ENCODE results near the gene CACTIN.
"Not testable (repeated sequence)": the region's sequence is repeated elsewhere in the genome, so short reads cannot be mapped to it uniquely, and the experiment has no call there.

Gene CACTIN

GRCh38 chr19:3661284-3662238 is 35.0 kb upstream of the CACTIN start:
- DNase-seq: no peak

DNA sequence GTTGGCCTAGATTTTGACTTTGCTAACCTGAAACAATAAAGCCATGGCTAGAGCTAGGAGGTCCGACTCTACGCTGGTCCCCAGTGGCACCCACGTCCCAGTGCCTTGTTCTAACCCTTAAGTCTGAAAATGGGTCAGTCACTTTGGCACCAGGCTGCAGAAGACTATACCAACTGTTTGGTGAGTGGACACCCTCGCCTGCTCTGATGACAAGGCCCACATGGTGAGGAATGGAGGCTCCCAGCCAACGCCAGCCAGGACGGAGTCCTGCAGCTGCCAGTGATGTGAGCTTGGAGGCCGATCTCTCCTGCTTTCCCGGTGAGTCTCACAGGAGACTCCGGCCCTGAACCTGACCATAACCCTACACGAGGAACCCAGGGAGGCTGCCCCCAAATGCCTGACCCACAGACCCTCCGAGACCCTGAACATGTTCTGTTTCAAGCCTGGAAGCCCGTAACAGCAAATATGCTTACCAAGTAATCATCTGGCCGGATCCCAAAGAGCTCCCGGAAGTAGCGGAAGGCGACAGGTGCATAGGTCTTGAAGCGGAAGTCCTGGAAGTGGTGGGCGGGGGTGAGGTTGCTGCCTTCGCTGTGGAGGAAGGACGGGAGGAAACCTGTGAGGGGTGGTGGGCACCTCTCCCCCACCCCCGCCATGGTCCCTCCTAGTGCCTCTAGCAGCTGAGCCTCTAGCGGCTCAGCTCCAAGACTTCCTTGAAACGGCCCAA is 34.1 kb upstream of the CACTIN start:
- DNase-seq: no peak

GRCh38 chr19:3659746-3660112 is 33.1 kb upstream of the CACTIN start:
- DNase-seq: no peak

GRCh38 chr19:3658870-3659745 is 32.5 kb upstream of the CACTIN start:
- no peak for DNase-seq

DNA sequence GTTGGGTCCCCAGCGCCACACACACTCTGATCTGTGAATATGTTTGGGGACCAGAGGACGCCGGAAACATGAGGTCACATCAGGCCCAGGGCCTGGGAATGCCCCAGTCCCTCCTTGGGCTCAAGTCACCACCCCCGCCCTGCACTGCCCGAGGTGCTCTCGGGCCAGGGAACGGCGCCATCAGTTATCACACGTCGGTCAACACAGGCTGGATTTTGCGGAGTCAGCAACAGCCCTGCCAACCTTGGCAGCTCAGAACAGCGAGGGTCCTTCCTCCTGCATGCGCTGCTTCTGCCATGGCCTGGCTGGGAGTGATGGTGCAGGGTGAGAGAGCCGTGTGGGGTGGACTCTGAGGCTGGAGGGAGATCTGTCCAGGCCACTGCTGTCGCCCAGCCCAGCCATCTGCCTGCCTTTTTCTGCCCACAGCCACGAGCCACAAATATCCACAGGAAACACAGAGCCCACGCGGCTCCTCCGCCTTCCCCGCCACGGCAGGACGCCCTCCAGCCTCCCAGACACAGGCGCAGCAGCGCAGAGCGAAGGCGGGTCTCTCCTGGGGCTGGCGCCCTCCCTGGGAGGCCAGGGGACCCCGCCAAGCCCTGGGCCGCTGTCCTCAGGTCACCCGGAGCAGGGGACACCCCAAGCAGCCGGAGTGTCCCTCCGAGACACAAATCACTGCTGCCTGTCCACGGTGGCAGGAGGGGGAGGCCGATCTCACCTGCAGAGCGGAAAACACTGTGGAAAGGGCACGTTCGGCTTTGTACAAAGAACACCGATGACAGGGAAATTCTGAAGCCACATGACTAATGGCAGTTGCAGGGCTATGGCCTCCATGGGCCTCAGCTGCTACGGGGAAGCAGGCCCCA is 31.6 kb upstream of the CACTIN start:
- no peak for DNase-seq

DNA sequence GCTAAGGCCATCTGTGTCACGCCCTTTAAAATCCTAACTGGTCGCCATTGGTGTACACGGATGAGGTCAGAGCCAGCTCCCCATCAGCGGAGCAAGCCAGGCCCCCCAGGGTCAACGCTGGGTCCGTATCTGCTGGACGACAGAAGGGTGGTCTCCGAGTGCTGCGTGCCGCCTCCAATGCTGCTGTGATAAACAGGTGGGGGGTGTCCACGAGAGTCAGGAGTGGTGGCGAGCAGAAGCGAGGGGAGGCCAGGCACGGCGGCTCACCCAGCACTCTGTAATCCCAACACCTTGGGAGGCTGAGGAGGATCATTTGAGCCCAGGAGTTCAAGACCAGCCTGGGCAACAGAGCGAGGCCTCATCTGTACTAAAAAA is 30.8 kb upstream of the CACTIN start:
- DNase-seq: no peak

GRCh38 chr19:3656747-3657394 is 30.3 kb upstream of the CACTIN start:
- no peak for DNase-seq

DNA sequence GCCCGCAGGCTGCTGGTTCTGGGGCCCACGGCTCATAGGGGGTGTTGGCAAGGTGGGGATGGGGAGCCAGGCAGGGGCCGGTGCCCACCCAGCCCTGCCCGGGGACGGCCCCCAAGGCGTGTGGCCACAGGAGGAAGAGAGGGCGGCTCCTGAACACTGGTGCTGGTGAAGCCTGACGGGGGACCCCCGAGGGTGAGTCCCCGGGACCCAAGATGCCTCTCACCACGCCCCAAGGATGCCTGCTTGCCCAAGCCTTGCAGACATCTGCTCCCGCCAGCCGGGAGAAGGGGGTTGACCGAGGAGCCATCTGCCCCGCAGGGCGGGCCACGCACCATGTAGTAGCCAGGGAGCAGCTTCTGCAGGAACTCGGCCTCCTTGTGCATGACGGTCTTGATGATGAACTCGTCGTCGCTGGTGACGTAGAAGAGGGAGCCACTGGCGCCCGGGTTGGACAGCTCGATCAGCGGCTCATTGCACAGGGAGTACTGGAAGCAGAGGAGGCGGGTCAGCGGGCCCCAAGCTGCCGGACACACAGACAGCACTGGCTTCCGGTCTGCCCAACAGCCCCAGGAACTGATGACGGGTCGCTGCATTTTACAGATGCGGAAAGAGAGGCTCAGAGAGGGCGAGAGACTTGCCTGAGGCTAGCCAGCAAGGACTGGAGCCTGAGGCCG is 29.6 kb upstream of the CACTIN start:
- no peak for DNase-seq

GRCh38 chr19:3655402-3656072 is 28.9 kb upstream of the CACTIN start:
- DNase-seq: no peak

- DNase-seq: no peak
These were observed 27.4 kb upstream of the CACTIN start for GRCh38 chr19:3653865-3654513.

GRCh38 chr19:3653081-3653795 is 26.6 kb upstream of the CACTIN start:
- no peak for DNase-seq

DNA sequence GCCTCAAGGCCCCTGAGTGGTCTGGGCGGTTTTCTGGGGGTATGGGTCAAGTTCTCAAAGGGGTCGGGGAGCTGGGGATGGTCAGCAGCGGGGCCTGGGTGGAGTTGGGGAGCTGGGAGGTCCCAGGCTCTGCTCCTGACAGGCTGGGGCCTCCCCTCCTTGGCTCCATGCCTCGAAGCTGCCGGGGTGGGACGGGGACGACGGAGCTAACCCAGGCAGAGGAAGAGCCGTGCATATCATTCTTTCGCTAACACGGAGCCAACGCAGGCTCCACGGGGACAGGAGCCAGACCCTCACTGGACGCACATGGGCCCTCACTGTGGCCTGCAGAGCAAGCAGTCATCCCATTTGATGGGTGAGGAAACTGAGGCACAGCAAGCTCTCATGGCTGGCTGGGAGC is 25.8 kb upstream of the CACTIN start:
- DNase-seq: no peak

GRCh38 chr19:3651684-3652083 is 25.1 kb upstream of the CACTIN start:
- no peak for DNase-seq

DNA sequence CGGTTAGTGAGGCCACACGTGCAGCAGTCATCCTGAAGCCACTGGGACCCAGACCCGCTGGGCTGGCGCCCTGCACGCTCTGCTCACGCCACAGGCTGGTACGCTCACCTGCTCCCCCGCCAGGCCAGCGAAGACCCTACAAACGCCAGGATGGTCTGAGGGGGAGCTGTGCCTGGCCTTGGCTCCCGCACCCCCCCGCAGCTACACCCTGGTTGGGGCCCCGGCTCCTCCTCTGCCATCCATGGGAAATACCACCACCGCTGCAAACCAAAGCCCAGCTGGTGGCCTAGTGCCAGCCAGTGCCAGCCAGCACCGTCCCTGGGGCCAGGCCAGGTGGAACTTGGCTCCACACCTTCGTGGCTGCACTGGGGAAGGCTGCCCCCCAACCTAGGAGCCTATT is 23.3 kb upstream of the CACTIN start:
- DNase-seq: no peak

GRCh38 chr19:3648037-3648905 is 21.7 kb upstream of the CACTIN start:
- DNase-seq: no peak

DNA sequence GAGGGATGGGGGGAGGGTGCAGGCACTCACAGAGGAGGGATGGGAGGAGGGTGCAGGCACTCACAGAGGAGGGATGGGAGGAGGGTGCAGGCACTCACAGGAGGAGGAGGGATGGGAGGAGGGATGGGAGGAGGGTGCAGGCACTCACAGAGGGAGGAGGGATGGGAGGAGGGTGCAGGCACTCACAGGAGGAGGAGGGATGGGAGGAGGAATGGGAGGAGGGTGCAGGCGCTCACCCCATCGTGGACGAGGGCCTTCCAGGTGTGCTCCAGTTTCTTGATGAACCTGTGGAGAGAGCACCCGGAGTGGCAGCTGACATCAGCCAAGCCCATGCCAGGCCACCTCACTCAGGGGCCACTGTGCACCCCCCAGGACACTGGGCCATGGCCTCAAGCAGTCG is 20.5 kb upstream of the CACTIN start:
- not testable (repeated sequence) for DNase-seq

DNA sequence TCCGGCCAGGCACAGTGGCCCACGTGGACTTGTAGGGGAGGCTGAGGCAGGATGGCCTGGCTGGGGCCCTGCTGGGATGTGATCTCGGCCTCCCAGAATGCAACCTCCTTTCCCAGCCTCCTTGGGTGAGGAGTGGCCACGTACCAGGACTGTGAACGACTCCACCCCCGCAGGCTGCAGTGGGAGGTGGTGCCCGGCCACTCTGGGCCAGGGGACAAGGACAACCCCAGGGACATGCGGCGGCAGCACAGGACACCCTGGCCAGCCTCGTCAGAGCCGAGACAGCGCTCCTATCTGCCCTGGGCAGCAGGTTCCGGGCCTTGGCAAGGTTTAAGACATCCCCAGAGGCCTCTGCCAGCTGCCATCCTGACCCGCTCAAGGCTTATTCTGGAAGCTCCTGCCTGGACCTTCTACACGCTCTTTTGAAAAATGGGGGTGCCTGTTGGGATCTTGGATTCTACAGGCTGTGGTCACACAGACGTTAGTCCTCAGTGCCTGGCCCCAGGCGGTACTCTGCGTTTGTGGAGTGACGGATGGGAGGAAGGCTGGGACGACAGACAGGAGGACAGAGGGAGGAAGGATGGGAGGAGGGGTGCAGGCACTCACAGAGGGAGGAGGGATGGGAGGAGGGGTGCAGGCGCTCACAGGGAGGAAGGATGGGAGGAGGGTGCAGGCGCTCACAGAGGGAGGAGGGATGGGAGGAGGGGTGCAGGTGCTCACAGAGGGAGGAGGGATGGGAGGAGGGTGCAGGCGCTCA is 19.9 kb upstream of the CACTIN start:
- DNase-seq: no peak
